ENCODE results near the gene NR1D1. TPM values are rescaled to one million over a fixed set of nuclear protein-coding genes. Genes with fewer than 3 reads are reported as not detected.

Gene NR1D1
- total RNA-seq, 1 experiment from 2014 or later: 5.5 TPM

DNA sequence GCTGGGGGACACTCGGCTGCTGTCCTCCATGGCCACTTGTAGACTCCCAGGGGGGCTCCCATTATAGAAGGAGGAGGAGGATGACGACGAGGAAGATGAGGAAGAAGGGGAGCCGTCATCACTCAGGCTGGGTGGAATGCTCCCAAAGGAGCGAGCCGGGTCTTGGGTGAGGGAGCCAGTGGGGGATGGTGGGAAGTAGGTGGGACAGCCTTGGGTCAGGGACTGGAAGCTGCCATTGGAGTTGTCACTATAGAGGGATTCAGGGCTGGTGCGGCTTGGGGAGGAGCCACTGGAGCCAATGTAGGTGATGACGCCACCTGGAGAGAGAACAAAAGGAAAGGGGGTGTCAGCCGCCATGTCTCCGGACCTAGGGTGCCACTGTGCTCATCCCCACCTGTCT lies 3.3 kb downstream of the NR1D1 start:
- no peak for DNase-seq (ENCODE audit: low read depth)

DNA sequence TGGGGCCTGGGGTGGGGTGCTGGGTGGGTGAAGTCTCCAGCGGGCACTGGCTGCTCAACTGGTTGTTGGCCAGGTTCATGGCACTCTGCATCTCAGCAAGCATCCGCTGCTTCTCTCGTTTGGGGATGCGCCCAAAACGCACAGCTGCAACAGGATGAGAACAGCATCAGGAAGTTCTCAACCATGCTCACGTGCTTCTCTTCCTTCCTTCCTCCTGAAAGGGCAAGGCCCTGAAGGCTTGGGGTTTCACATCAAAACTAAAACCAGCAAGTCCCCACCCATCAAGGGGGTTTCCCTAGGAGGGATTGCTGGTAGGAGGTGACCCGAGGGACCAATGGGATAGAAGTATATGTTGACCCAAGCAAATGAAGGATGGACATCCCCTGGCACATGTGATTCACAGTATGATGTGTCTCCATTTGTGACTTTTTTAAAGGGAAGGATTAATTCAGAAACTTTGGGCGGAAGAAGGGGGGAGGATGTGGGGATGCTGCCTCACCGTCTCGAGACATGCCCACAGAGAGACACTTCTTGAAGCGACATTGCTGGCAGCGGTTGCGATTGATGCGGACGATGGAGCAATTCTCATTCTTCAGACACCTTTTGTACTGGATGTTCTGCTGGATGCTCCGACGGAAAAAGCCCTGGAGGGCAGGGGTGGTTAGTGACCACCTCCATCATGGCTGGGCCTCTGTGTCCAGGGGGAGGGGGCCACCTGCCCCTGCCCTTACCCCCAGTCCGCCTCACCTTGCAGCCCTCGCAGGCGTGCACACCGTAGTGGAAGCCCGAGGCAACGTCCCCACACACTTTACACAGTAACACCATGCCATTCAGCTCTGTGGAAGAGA lies 4.2 kb downstream of the NR1D1 start:
- DNase-seq (ENCODE audit: low read depth): no peak

DNA sequence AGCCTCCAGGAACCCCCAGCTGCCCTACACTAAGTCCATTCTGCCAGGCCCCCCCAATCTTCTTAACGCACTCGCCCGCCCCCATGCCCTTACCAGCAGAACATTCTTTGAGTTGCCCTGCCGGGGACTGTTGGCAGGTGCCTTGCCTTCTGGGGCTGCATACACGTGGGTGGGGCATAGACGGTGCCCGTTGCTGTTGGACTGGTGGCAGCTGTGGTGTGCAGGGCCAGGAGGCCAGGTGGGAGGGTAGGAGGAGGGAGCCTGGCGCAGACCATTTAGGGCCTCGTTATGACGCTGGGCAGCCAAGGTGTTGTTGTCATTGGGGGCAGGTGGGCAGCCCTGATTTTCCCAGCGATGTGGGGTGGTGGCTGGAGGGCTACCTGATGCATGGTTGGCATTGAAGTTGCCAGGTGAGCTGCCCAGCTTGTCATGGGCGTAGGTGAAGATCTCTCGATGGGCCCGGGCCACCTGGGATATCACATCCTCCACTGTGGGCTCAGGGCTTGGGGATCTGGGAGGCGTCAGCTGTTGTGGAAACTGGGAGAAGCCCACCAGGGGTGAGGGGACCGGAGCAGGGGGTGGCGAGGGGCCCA lies 4.9 kb downstream of the NR1D1 start:
- no peak for DNase-seq (ENCODE audit: low read depth)

DNA sequence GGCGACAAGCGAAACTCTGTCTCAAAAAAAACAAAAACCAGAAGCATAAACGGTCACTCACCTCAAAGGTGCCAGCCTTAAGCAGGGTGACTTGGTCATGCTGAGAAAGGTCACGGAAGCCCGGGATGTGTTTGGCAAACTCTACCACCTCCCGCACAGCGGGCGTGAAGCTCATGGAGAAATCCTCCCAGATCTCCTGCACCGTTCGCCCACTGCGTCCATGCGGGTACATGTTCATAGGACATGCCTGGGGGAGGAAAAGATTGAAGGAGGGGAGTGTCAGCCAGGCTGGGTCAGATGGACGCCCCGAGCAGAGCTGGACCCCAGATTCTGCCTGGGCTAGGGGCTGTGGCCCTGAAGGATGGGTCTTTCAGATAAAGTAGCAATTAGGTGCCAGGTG lies 5.5 kb downstream of the NR1D1 start:
- DNase-seq (ENCODE audit: low read depth): no peak

DNA sequence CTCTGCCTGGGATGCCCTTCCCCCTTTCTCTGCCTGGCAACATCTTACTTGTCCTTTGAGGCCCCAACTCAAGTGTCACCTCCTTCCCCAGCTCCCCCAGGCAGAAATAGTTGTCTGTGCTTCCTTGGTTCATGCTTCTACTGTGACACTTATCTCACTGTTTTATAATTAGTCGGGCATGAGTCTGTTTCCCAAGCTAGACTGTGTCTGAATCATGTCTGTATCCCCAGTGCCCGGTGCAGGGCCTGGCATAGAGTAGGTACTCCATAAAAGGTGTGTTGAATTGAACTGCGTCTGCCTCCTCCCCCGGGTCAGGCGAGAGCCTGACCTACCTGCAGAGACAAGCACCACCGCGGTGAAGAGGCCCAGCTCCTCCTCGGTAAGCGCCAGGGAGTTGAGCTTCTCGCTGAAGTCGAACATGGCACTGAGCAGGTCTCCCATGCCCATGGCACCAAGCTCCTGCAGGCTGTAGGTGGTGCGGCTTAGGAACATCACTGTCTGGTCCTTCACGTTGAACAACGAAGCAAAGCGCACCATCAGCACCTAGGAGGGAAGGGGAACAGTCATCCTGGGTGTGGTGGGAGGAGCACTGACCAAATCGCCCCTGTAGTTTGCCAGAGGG lies 6.7 kb downstream of the NR1D1 start:
- DNase-seq (ENCODE audit: low read depth): no peak

DNA sequence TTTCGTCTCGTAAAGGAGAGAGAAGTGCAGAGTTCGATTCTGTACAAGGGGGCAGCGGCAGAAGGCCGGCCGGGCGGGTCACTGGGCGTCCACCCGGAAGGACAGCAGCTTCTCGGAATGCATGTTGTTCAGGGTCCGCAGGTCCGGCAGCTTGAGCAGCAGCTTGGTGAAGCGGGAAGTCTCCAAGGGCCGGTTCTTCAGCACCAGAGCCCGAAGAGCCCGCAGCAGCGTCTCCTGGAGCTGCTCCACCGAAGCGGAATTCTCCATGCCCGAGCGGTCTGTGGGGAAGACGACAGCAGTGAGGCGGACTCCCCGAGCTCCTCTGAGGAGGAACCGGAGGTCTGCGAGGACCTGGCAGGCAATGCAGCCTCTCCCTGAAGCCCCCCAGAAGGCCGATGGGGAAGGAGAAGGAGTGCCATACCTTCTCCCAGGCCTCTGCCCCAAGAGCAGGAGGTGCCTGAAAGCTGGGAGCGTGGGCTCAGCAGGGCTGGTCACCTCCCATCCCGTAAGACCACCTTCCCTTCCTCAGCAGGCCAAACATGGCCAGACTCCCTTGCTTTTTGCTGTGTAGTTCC lies 7.3 kb downstream of the NR1D1 start:
- no peak for DNase-seq (ENCODE audit: low read depth)

DNA sequence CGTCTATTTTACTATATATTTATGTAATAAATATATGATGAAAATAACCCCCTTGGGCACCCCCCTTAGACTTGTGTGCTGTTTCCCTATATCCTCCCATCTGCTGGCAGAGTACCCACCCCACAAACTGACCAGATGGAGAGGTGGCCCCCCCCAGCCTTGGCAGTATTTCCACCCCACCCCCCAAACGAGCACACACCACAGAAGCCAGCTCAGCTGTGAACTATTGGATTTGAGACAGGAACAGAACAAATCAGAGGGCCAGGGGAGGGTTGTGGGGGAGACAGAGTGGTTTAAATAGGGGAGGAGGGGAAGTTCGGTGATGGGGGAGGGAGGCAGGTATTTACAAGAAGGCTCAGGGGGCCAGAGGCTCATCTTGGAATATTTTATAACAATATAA lies 7.8 kb downstream of the NR1D1 start:
- DNase-seq (ENCODE audit: low read depth): no peak

DNA sequence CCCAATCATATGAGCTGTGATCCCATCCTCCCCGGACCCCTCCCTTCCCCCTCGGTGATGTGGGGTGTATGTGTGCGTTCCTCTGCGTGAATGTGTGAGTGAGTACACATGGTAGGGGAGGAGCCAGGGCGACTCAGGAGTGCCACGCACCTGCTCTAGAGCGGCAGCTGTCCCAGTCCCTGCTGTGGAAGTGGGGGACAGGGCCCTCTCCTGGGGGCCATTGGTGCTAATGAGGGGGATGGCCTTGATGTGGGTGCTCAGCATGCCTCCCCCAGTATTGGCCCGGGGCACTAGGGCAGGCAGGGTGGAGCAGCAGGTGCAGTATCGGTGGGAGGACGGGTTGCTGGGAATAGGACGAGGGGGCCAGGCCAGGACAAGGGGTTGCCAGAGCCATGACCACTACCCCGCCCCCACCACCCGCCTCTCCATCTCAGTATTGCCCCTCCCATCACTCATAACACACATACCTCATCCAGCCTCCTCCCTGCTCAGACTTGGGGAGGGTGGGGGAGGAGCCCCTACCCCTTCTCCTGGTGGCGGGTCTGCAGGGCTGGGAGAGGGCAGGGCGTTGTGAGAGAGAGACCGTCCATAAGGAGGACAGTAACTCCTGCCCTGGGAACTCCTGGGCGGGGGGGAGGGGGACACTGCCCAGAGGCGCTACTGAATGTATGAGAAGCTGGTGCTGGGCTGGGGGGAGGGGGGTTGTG lies 8.5 kb downstream of the NR1D1 start:
- no peak for DNase-seq (ENCODE audit: low read depth)

DNA sequence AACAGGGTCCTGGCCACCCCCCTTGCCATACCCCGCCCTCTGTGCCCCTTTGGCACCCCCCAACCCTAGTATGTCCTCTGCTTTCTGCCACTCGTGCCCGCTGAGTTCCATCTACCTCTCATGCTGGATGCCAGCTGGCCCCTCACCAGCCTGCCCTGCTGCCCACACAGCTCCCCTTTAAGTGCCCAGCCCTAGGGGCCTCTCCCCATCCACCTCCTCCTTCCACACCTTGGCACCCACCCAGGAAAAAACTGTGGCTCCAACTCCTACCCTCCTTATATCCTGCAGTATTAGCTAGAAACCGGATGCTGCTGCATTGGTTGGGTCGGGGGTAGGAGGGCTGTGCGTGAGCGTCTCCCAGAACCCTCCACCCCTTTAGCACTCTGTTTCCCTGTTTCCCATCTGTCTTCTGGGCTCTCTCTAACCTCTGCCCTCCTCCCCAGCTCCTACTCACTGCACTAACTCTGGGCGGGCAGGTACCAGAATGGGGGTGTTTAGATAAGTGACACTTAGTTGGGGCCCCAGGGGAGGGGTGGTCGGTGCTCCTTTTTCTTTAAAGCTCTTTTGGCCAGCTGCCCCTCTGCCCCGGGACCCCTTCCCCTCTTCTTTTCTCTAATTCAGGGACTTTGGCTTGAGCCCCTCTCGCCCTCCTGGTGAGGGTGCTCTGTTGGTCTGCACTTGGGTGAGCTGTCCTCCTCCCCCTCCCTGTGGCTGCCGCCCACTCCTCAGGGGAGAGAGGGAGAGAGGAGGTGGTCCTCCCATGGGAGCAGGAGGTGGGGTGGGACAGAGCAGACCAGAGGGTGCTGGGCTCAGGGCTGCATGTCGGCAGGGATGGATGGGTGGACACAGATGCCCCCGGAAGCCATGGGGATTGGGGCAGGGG lies 9.9 kb downstream of the NR1D1 start:
- DNase-seq (ENCODE audit: low read depth): no peak

DNA sequence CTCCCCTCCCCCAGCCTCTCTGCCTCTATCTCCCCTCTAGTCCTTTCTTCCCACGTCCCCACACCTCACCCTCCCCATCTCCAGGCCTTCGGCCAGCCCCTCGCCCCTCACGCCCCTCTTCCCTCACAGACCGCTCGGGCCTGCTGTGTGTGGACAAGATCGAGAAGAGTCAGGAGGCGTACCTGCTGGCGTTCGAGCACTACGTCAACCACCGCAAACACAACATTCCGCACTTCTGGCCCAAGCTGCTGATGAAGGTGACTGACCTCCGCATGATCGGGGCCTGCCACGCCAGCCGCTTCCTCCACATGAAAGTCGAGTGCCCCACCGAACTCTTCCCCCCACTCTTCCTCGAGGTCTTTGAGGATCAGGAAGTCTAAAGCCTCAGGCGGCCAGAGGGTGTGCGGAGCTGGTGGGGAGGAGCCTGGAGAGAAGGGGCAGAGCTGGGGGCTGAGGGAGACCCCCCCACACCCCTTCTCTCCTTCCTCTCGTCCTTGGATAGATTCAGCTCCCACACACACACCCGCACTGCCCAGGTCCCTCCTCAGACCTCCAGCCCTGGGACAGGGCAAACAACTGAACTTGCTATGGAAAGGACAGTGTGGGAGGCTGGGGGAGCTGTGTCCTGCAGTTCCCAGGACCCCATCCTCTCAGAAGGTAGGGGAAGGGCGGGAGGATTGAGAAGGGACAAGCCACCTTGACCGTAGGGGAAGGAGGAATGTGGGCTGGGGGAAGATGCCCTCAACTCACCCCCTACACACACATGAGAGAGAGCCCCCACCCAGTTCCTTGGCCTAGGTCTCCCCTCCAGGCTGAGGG lies 11.1 kb downstream of the NR1D1 start:
- DNase-seq (ENCODE audit: low read depth): no peak

DNA sequence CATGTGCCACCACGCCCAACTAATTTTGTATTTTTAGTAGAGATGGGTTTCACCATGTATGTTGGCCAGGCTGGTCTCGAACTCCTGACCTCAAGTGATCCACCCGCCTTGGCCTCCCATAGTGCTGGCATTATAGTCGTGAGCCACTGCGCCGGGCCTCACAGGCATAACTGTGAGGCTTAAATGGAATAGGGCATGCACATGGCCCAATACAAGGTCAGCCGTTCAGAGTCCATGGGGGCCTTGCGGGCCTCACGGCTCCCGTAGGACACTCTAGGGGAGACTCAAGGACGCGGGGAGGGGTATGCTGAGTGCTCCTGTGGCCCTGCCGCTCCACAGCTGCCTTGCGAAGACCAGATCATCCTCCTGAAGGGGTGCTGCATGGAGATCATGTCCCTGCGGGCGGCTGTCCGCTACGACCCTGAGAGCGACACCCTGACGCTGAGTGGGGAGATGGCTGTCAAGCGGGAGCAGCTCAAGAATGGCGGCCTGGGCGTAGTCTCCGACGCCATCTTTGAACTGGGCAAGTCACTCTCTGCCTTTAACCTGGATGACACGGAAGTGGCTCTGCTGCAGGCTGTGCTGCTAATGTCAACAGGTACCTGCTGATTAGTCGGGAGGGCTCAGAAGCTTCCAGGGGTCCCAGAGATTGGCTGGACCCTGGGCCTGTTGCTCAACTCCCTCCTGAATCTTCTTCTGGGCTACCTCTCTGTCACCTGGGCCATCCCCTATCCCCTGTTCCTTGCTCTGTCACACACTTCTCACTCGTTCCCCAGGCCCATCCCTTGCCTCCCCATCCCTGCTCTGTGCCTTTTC lies 12.3 kb downstream of the NR1D1 start:
- DNase-seq (ENCODE audit: low read depth): no peak

DNA sequence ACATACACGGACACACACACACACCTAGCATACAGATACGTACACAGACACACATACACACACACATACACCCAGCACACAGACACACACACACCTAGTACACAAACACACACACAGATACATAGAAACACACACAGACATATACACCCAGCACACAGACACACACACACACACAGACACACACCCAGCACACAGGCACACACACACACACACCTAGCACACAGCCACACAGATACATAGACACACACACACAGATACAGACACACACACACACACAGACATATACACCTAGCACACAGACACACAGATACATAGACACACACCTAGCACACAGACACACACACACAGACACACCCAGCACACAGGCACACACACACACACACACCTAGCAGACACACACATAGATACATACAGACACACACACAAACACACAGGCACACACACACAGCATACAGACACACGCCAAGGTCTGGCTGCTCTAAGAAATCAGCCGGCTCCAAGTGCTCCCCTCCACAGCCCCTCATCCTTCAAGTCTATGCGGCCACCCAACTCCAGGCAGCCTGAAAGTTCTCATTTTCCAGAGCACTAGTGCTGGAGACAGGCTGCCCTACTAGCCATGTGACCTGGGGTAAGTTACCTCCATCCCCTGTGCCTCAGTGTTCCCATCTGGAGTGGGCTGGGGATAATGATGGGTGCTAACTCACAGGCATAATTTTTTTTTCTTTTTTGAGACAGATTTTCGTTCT lies 13.2 kb downstream of the NR1D1 start:
- DNase-seq (ENCODE audit: low read depth): no peak

DNA sequence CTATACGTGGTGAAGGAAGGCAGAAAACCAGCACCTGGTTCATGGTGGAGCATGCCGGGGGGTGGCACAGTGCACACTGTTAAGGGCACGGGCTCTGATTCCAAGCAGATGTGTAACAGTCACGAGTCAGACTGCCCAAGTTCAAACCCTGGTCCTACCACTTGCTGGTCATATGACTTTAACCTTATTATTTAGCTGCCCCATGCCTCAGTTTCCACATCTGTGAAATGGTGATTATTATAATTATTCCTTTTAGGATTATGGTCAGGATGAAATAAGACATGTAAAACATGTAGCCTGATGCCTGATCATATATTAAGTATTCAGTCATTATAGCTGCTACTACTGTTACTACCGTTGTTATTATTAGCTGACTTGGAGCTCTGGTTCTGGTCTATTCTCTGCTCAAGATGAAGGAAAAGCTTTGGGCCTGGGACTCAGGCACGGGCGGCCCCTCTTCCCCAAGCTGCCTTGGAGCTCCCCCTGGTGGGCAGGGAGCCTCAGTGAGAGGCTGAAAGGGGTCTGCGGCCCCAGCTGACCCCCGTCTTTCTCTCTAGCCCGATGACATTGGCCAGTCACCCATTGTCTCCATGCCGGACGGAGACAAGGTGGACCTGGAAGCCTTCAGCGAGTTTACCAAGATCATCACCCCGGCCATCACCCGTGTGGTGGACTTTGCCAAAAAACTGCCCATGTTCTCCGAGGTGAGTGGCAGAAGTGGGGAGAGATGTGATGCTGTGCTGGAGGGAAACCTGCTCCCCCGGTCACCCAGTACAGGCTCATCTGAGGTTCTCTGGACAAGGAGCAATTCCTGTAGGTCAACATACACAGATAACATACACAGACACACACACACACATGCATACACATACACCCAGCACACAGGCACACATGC lies 14.0 kb downstream of the NR1D1 start:
- no peak for DNase-seq (ENCODE audit: low read depth)

DNA sequence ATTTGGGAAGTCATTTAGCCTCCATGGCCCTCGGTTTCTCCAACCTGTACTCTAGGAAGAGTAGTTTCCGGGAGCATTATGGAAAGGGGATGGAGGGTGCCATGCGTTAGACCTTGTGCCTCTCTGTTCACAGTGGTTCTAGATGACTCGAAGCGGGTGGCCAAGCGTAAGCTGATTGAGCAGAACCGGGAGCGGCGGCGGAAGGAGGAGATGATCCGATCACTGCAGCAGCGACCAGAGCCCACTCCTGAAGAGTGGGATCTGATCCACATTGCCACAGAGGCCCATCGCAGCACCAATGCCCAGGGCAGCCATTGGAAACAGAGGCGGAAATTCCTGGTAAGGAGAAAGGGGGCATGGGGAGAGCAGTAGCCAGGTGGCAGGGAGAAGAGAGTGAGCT lies 15.9 kb downstream of the NR1D1 start:
- DNase-seq (ENCODE audit: low read depth): no peak

DNA sequence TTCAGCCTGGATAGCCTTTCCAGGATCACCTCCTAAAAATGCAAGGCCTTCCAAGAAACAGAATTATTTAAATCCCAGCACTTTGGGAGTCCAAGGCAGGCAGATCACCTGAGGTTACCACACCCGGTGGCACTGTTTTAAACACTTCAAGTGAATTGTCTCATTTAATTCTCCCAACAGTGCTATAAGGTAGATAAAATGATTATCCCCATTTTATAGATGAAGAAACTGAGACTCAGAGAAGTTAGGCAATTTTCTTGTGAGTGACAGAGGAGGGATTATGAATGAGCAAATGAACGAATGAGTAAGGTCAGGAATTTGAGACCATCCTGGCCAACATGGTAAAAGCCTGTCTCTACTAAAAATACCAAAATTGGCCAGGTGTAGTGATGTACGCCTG lies 20.8 kb downstream of the NR1D1 start:
- DNase-seq (ENCODE audit: low read depth): no peak

DNA sequence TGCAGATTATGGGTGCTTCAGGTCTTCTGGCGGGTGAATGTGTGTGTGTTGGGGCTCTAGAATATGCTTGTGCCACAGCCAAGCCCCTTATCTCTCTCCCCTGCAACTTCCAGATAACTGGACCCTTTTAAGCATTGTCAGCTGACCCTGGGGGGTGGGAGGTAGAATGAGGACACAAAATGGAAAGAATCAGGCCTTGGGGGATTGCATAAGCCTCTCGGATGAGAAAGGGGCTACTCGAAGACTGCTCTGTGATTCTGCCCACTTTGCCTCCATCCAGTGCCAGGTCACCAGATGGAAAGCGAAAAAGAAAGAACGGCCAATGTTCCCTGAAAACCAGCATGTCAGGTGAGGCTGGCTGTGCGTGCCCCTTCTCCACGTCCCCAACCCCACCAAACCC lies 23.8 kb downstream of the NR1D1 start:
- DNase-seq (ENCODE audit: low read depth): no peak

DNA sequence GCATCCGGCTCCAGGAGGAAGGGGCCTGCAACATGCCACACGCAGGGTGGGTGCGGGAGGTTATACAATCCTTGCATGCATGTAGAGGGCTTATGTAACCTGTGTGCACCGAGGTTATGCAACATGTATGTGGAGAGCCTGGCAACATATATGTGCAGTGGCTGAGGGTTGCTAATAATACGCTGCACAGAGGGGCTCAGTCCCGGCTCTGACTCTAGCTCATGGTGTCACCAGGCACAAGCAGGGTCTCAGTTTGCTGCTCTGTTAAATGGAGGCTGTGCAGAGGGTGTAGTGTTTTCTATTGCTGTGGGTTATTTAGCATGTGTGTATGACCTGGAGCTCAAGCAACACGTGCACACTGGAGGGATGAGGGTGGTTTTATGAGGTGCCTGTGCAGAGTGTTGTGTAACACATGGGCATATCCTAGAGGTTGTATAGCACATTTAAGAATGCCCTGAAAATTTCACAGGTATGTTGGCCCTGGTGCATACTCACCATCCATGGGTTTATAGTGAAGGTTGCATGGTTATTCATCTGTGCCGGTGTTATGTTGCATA lies 24.4 kb downstream of the NR1D1 start:
- no peak for DNase-seq (ENCODE audit: low read depth)

Data from RPMI7951 (cell line).